ENCODE measurements around the gene SLAMF6.
"Not testable (repeated sequence)": the region's sequence is repeated elsewhere in the genome, so short reads cannot be mapped to it uniquely, and the experiment has no call there.

SLAMF6 gene

GRCh38 chr1:160560806-160561205 lies 37.8 kb upstream of the SLAMF6 start:
- no peak overlapping the region for H3K4me3 ChIP-seq (ENCODE audit: control insufficient read depth, low read depth, low read length)
- TF ChIP-seq CTCF (IDR thresholded peaks at IDR 0.05; ENCODE audit: control insufficient read depth, insufficient read depth, low read depth, low read length, missing control alignments): no peak
- no peak for DNase-seq (ENCODE audit: low read depth)

GRCh38 chr1:160560045-160560705 lies 37.1 kb upstream of the SLAMF6 start:
- no peak for TF ChIP-seq CTCF (IDR thresholded peaks at IDR 0.05; ENCODE audit: control insufficient read depth, insufficient read depth, low read depth, low read length, missing control alignments)
- H3K4me3 ChIP-seq (ENCODE audit: control insufficient read depth, low read depth, low read length): no peak overlapping the region
- no peak for DNase-seq (ENCODE audit: low read depth)

GRCh38 chr1:160559437-160559836 lies 36.4 kb upstream of the SLAMF6 start:
- H3K4me3 ChIP-seq (ENCODE audit: control insufficient read depth, low read depth, low read length); DNase-seq (ENCODE audit: low read depth): not testable (repeated sequence)

- no peak for TF ChIP-seq CTCF (IDR thresholded peaks at IDR 0.05; ENCODE audit: control insufficient read depth, insufficient read depth, low read depth, low read length, missing control alignments)
- DNase-seq (ENCODE audit: low read depth): no peak
- H3K4me3 ChIP-seq (ENCODE audit: control insufficient read depth, low read depth, low read length): no peak overlapping the region
Measured at GRCh38 chr1:160558660-160559380, 35.8 kb upstream of the SLAMF6 start.

- no peak overlapping the region for H3K4me3 ChIP-seq (ENCODE audit: control insufficient read depth, low read depth, low read length)
- no peak for DNase-seq (ENCODE audit: low read depth)
- TF ChIP-seq CTCF (IDR thresholded peaks at IDR 0.05; ENCODE audit: control insufficient read depth, insufficient read depth, low read depth, low read length, missing control alignments): no peak
Measured at GRCh38 chr1:160553778-160554177, 30.7 kb upstream of the SLAMF6 start.

- no peak overlapping the region for H3K4me3 ChIP-seq (ENCODE audit: control insufficient read depth, low read depth, low read length)
- DNase-seq (ENCODE audit: low read depth): no peak
- TF ChIP-seq CTCF (IDR thresholded peaks at IDR 0.05; ENCODE audit: control insufficient read depth, insufficient read depth, low read depth, low read length, missing control alignments): no peak
Measured at GRCh38 chr1:160552425-160552824, 29.4 kb upstream of the SLAMF6 start.

- TF ChIP-seq CTCF (IDR thresholded peaks at IDR 0.05; ENCODE audit: control insufficient read depth, insufficient read depth, low read depth, low read length, missing control alignments): no peak
- DNase-seq (ENCODE audit: low read depth): no peak
- H3K4me3 ChIP-seq (ENCODE audit: control insufficient read depth, low read depth, low read length): no peak overlapping the region
Measured at GRCh38 chr1:160550572-160551034, 27.5 kb upstream of the SLAMF6 start.
